Right ventricle myocardium inferior (tissue), 1 donor: Measurements from ENCODE around the gene NME5. TPM values are rescaled to one million over a fixed set of nuclear protein-coding genes. Genes with fewer than 3 reads are reported as not detected.
"Not testable (repeated sequence)": the region's sequence is repeated elsewhere in the genome, so short reads cannot be mapped to it uniquely, and the experiment has no call there.

Source experiments
- ATAC-seq: fragments of 200-7000 bp; cut with Tn5 transposase; one replicate; pipeline ENCODE4 v1.9.1; 2020; ENCODE audit warnings: mild to moderate bottlenecking, moderate library complexity
- DNase-seq: peaks from one replicate; pipeline ENCODE4 v3.0.0; 2021; ENCODE audit errors: missing footprints
- intact Hi-C: fragments of 100-400 bp; cut with DNase I; formaldehyde crosslinking; loops from one replicate; pipeline ENCODE4 v1.11.0; 2022
- total RNA-seq: library from RNA; stranded (reverse); fragmentation: NEBNext Ultra II Directional; extraction: Animal tissue kit (Norgen Biotek cat#: 25700); gene quantifications from one replicate; pipeline ENCODE4 v1.2.1, GENCODE V29; 2021
- donor health status: DM: no; HTN: yes; CAD: no; lungs with severe emphysema.

NME5 gene
- total RNA-seq, 1 donor from 2014 or later, result 3.9 TPM

- DNase-seq (no peak), ATAC-seq (no peak)
- intact Hi-C loops, result no loop called here
Measured at GRCh38 chr5:138095100-138095907, 43.9 kb downstream of the NME5 start.

DNA sequence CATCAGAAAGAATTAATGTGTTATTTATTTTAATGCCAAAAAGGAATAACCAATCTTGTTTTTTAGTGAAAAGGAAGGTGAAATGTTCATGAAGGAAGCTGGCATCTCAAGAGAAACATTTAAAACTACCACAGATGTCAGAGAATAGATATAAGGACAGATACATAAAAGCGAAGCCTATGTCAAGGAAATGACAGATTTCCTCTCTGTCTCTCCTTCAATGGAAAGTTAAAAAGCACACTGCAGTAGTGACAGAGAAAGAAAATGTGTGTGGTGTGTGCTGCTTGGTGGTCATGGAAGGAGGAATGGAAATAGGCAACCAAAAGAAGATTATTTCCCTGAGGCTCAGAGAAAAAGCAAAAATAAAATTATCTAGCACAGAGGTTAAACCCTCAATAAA is 46.2 kb downstream of the NME5 start:
- DNase-seq (no peak), ATAC-seq (no peak)
- intact Hi-C loops, result no loop called here

- intact Hi-C loops, result no loop called here
- ATAC-seq (no peak), DNase-seq (no peak)
Measured at GRCh38 chr5:138092301-138092700, 46.9 kb downstream of the NME5 start.

GRCh38 chr5:138091685-138092084 is 47.5 kb downstream of the NME5 start:
- DNase-seq (no peak), ATAC-seq (no peak)
- intact Hi-C loops, result no loop called here

DNA sequence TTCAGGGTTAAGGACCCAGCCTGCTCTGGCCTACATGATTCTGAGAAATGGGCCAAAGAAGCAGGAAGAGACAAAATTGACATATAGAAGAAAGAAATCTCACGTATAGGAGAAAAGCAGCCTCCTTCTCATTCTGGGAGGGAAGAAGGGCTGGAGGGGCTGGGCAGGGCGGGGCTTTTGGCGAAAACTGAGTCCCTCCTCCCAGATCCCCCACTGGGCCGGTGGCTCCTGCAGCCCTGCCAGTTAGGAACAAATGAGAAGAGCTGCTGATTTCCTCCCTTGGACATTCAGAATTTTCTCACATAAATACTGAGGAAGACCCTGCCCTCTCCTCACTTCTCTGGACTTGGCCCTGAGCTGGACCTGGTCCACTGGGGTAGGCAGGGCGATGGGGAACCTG is 55.5 kb downstream of the NME5 start, which contains the start of gene WNT8A:
Gene WNT8A (plus strand): TSS at position 332 of the 400 bp plus-strand sequence. CDS start 95 bp downstream, outside the sequence.
- DNase-seq, result no peak
- no peak for ATAC-seq
- intact Hi-C loops, result no loop called here

- intact Hi-C loops, result no loop called here
- ATAC-seq (no peak), DNase-seq (no peak)
Measured at GRCh38 chr5:138082033-138082432, 57.2 kb downstream of the NME5 start.

- intact Hi-C loops, result no loop called here
- DNase-seq, result no peak
- no peak for ATAC-seq
Measured at GRCh38 chr5:138078006-138078643, 61.1 kb downstream of the NME5 start.

DNA sequence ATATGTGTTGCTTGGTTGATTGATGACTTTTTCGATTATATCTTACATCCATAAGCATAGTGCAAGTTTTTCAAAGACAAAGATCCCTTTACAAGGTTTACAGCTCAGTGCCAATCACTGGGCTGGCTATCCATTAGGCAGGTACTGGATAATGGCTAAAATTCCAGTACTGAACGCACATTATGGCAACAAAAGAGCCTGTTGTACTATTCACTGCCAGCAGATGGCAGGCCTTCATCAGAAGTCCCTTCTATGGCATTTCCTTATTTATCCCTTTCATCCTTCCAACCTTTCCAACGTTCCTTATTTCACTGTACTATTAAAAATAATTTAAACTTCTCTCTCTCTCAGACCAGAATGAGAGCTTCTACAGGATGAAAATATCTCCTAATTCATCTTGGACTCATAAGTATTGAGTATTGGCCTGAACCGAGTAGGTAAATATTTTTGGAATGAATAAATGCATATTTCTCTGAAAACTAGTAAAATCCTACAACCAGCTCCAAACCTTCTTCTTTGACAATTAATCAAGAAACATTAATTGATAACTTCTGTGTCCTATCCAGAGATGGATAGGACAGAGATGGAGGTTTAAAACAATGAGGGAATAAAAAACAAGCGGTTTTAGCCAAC is 62.0 kb downstream of the NME5 start:
- intact Hi-C loops, result loop anchor here (2.0 kb wide), 1 partner anchor 56 kb away; no protein-coding TSS in a partner anchor
- DNase-seq, result peak; percentile 75
- ATAC-seq, result peak; percentile 72

- DNase-seq, intact Hi-C loops, ATAC-seq: not testable (repeated sequence)
Measured at GRCh38 chr5:138070026-138070425, 69.2 kb downstream of the NME5 start.

DNA sequence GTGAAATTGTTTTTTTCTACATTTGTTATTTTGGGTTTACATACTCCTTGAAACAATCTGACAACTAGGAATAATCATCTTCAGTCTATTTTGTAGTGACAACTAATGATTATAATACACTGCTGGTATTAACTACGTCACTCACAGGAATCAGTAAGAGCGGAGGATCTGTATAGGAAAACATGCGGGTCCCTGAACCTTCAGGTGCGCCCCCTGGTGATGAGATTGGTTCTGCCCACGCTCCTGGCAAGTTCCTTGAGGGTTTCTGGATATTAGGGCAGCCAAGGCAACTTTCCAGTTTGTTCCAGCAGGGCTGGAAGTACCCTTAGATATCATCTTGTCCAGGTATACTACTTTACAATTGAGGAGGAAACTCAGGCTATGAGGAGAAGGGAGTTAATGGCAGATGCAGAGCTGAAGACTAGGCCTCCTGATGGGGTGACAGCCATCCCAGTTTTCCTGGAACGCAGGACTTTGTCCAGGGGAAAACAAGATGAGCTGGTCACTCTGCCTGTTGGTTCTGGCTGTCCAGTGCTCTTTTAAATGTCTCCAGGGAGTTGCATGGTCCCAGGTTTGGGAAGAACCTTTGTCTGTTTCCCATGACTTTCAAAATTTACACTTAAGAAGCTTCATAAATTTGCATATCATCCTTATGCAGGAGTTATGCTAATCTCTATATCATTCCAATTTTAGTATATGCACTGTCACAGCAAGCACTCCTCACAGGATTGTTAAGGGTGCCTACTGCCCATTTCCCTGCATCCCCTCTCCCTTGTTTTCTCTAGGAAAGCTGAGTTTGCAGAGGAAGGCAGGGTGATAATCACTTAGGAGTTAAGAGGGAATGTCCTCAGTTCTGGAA is 70.3 kb downstream of the NME5 start:
- intact Hi-C loops, result loop anchor here (1.0 to 2.0 kb wide), 2 partner anchors 33 to 290 kb away; no protein-coding TSS in a partner anchor
- DNase-seq (peak; percentile 81), ATAC-seq (peak; percentile 68)

DNA sequence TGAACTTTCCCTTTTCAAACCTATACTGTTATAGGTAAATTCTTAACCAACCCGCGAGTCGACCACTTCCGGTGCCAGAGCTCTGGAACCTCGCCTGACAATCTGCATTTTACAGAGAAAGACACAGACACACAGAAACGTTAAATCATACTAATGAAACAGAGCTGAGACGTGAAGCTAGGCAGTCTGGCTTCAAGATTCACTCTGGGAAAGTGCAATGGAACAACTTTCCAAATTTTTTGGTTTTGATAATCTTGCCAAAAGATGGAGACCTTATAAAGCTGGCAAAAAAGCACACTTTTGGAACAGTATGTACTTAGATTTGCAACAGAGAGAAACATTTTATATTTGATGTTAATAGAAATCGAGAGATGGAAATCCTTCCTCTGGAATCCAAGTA is 71.3 kb downstream of the NME5 start:
- intact Hi-C loops, result loop anchor here (1.0 to 2.0 kb wide), 2 partner anchors 32 to 289 kb away; no protein-coding TSS in a partner anchor
- ATAC-seq, result no peak
- DNase-seq, result no peak

Other genes starting within 250 kb of the NME5 start
- 0.81 TPM for gene PKD2L2, start 250.0 kb downstream of the NME5 start, total RNA-seq
- 22.6 TPM for gene FAM13B, start 106.3 kb downstream of the NME5 start, total RNA-seq
- not detected for gene WNT8A, start 55.4 kb downstream of the NME5 start, total RNA-seq
- gene BRD8, start 39.2 kb upstream of the NME5 start, total RNA-seq, result 25.8 TPM
- 0.84 TPM for gene KIF20A, start 39.7 kb upstream of the NME5 start, total RNA-seq
- gene CDC23, start 73.9 kb upstream of the NME5 start, total RNA-seq, result 16.0 TPM
- 1.4 TPM for gene GFRA3, start 135.2 kb upstream of the NME5 start, total RNA-seq
- gene CDC25C, start 192.4 kb upstream of the NME5 start, total RNA-seq, result 0.24 TPM
- 30.8 TPM for gene FAM53C, start 198.8 kb upstream of the NME5 start, total RNA-seq
- 36.3 TPM for gene KDM3B, start 213.3 kb upstream of the NME5 start, total RNA-seq